ENCODE measurements around the gene HIPK1. TPM values are rescaled to one million over a fixed set of nuclear protein-coding genes. Genes with fewer than 3 reads are reported as not detected.

The HIPK1 gene
- total RNA-seq, 1 experiment from 2014 or later = 48.2 TPM

DNA sequence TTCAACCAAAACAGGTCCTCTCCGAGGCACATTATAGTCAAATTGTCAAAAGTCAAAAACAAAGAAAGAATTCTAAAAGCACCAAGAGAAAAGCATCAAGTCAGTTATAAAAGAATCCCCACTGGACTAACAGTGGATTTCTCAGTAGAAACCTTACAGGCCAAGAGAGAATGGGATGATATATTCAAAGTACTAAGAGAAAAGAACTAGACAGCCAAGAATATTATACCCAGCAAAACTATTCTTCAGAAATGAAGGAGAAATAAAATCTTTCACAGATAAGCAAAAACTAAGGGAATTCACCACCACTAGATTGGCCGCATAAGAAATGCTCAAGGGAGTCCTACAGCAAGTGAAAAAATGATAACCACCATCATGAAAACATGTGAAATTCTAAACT, 66.3 kb downstream of the HIPK1 start:
- DNase-seq = no peak
- H3K4me1 Mint-ChIP-seq (ENCODE audit: low read depth, unreplicated experiment) = no peaks in the 10 kb centered on the region
- H3K27me3 Mint-ChIP-seq (ENCODE audit: insufficient read depth, unreplicated experiment) = no peaks in the 10 kb centered on the region
- no peak overlapping the region for H3K27ac Mint-ChIP-seq (ENCODE audit: unreplicated experiment)
- ChIA-PET POLR2A (no interaction called here), CTCF (no interaction called here)
- Histone ChIP-seq H3K27me3 (replicated peaks; ENCODE audit: control insufficient read depth, insufficient read depth, low read length) (no peaks in the 10 kb centered on the region), H3K36me3 (ENCODE audit: control insufficient read depth, insufficient read depth, low read length) (no peaks in the 10 kb centered on the region), H3K4me3 (ENCODE audit: low read depth, low read length) (no peak overlapping the region), H3K4me1 (no peaks in the 10 kb centered on the region), H3K9me3 (peaks cover 5% of the 10 kb centered on the region)
- no peaks in the 10 kb centered on the region for H3K9me3 Mint-ChIP-seq (ENCODE audit: unreplicated experiment)
- no TSS peak for BruUV-seq (replicated peaks)
- TF ChIP-seq, protein P1, sequence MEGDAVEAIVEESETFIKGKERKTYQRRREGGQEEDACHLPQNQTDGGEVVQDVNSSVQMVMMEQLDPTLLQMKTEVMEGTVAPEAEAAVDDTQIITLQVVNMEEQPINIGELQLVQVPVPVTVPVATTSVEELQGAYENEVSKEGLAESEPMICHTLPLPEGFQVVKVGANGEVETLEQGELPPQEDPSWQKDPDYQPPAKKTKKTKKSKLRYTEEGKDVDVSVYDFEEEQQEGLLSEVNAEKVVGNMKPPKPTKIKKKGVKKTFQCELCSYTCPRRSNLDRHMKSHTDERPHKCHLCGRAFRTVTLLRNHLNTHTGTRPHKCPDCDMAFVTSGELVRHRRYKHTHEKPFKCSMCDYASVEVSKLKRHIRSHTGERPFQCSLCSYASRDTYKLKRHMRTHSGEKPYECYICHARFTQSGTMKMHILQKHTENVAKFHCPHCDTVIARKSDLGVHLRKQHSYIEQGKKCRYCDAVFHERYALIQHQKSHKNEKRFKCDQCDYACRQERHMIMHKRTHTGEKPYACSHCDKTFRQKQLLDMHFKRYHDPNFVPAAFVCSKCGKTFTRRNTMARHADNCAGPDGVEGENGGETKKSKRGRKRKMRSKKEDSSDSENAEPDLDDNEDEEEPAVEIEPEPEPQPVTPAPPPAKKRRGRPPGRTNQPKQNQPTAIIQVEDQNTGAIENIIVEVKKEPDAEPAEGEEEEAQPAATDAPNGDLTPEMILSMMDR (IDR thresholded peaks at IDR 0.05; ENCODE audit: insufficient read depth in 1 of 2, low read depth in 1 of 2, low read length in 1 of 2, severe bottlenecking in 1 of 2, unreplicated experiment in 1 of 2) = no peak
- no peaks in the 10 kb centered on the region for H3K36me3 Mint-ChIP-seq (ENCODE audit: insufficient read depth, unreplicated experiment)
- intact Hi-C loops (cut with micrococcal nuclease; ENCODE audit: unreplicated experiment) = no loop called here
- H3K4me3 Mint-ChIP-seq (ENCODE audit: unreplicated experiment) = no peak overlapping the region

DNA sequence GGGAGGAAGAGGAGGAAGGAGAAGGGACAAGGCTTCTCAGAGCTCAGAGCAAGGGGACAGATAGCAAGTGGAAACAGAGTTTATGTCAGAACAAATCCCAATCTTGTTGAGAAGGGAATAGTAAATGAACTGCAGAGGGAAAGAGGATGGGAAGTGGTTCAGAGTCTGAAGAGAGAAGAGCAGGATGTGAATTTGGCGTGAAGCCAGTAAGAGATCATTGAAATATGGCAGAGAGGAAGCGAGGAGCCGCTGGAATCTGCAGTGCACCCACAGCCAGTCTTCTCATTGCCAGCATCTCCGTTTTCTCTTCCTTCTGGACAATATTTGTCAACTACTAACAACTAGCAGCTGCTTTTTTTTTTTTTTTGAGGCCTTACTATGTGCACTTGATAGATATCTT, 69.2 kb downstream of the HIPK1 start:
- TF ChIP-seq, protein P1 (IDR thresholded peaks at IDR 0.05; ENCODE audit: insufficient read depth in 1 of 2, low read depth in 1 of 2, low read length in 1 of 2, severe bottlenecking in 1 of 2, unreplicated experiment in 1 of 2) = no peak
- H3K9me3 Mint-ChIP-seq (ENCODE audit: unreplicated experiment) = no peaks in the 10 kb centered on the region

DNA sequence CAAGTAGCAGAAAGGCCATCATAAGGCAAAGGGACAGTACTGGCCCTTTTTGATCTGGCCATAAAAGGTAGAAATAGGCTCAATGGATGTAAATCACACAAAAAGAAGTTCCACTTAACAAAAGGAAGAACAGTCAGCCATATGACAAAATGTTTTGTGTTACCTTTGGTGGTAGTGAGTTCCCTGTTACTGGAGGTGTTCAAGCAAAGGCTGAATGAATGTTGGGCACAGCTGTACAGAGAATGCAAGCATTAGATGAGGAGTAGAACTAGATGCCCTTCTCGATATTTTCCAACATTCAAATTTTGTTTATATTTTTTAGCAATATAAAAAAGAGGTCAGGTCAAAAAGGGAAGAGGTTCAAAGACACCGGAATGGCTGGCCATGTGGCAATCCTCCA, 70.1 kb downstream of the HIPK1 start:
- Mint-ChIP-seq H3K36me3 (ENCODE audit: insufficient read depth, unreplicated experiment) (no peaks in the 10 kb centered on the region), H3K9me3 (ENCODE audit: unreplicated experiment) (no peaks in the 10 kb centered on the region), H3K27ac (ENCODE audit: unreplicated experiment) (no peak overlapping the region), H3K27me3 (ENCODE audit: insufficient read depth, unreplicated experiment) (no peaks in the 10 kb centered on the region), H3K4me3 (ENCODE audit: unreplicated experiment) (no peak overlapping the region), H3K4me1 (ENCODE audit: low read depth, unreplicated experiment) (no peaks in the 10 kb centered on the region)
- ChIA-PET POLR2A (no interaction called here), CTCF (no interaction called here)
- BruUV-seq (replicated peaks) = no TSS peak
- TF ChIP-seq, protein P1 (IDR thresholded peaks at IDR 0.05; ENCODE audit: insufficient read depth in 1 of 2, low read depth in 1 of 2, low read length in 1 of 2, severe bottlenecking in 1 of 2, unreplicated experiment in 1 of 2) = no peak
- H3K27me3 ChIP-seq (replicated peaks; ENCODE audit: control insufficient read depth, insufficient read depth, low read length) = no peaks in the 10 kb centered on the region
- H3K4me1 ChIP-seq = no peaks in the 10 kb centered on the region
- DNase-seq = no peak
- intact Hi-C loops (cut with micrococcal nuclease; ENCODE audit: unreplicated experiment) = no loop called here
- H3K4me3 ChIP-seq (ENCODE audit: low read depth, low read length) = no peak overlapping the region
- H3K9me3 ChIP-seq = peaks cover 5% of the 10 kb centered on the region
- no peaks in the 10 kb centered on the region for H3K36me3 ChIP-seq (ENCODE audit: control insufficient read depth, insufficient read depth, low read length)

More for the DNA sequence above, 69.2 kb downstream of the HIPK1 start:
- H3K4me3 ChIP-seq (ENCODE audit: low read depth, low read length) = no peak overlapping the region
- H3K27me3 ChIP-seq (replicated peaks; ENCODE audit: control insufficient read depth, insufficient read depth, low read length) = no peaks in the 10 kb centered on the region
- H3K9me3 ChIP-seq = peaks cover 5% of the 10 kb centered on the region
- POLR2A ChIA-PET = no interaction called here
- CTCF ChIA-PET = no interaction called here
- DNase-seq = no peak
- Mint-ChIP-seq H3K4me3 (ENCODE audit: unreplicated experiment) (no peak overlapping the region), H3K27ac (ENCODE audit: unreplicated experiment) (no peak overlapping the region), H3K4me1 (ENCODE audit: low read depth, unreplicated experiment) (no peaks in the 10 kb centered on the region), H3K36me3 (ENCODE audit: insufficient read depth, unreplicated experiment) (no peaks in the 10 kb centered on the region), H3K27me3 (ENCODE audit: insufficient read depth, unreplicated experiment) (no peaks in the 10 kb centered on the region)
- intact Hi-C loops (cut with micrococcal nuclease; ENCODE audit: unreplicated experiment) = no loop called here
- H3K4me1 ChIP-seq = no peaks in the 10 kb centered on the region
- no TSS peak for BruUV-seq (replicated peaks)
- H3K36me3 ChIP-seq (ENCODE audit: control insufficient read depth, insufficient read depth, low read length) = no peaks in the 10 kb centered on the region

Measured in Caco-2 (cell line).